ENCODE data around the gene CD37.
A peak's percentile ranks its signal among the peaks of the same experiment; 100 is the strongest.
"Not testable (repeated sequence)": the region's sequence is repeated elsewhere in the genome, so short reads cannot be mapped to it uniquely, and the experiment has no call there.

Gene CD37

GRCh38 chr19:49326165-49326704 is 9.0 kb upstream of the CD37 start:
- no peaks in the 10 kb centered on the region for H3K4me1 ChIP-seq (ENCODE audit: control insufficient read depth in 1 of 2, insufficient read depth in 1 of 2, low read depth in 1 of 2, low read length in 1 of 2)
- no peak for TF ChIP-seq CTCF (IDR thresholded peaks at IDR 0.05)
- H3K27me3 ChIP-seq = no peaks in the 10 kb centered on the region
- H3K9me3 ChIP-seq = no peaks in the 10 kb centered on the region
- H3K4me3 ChIP-seq (ENCODE audit: low read depth in 1 of 2, low read length in 1 of 2) = no peak overlapping the region
- peaks cover 3% of the 10 kb centered on the region for H3K36me3 ChIP-seq
- H3K27ac ChIP-seq = no peak overlapping the region

- H3K36me3 ChIP-seq = no peaks in the 10 kb centered on the region
- TF ChIP-seq CTCF (IDR thresholded peaks at IDR 0.05) = peak; percentile 80
- no peak overlapping the region for H3K4me3 ChIP-seq (ENCODE audit: low read depth in 1 of 2, low read length in 1 of 2)
- H3K27ac ChIP-seq = no peak overlapping the region
- H3K9me3 ChIP-seq = no peaks in the 10 kb centered on the region
- peaks cover 16 to 17% of the 10 kb centered on the region in 2 experiments for H3K4me1 ChIP-seq (ENCODE audit: control insufficient read depth in 1 of 2, insufficient read depth in 1 of 2, low read depth in 1 of 2, low read length in 1 of 2)
- no peaks in the 10 kb centered on the region for H3K27me3 ChIP-seq
Measured at GRCh38 chr19:49327878-49328544, 7.2 kb upstream of the CD37 start.

- no peak overlapping the region for H3K4me3 ChIP-seq (ENCODE audit: low read depth in 1 of 2, low read length in 1 of 2)
- no peaks in the 10 kb centered on the region for H3K27me3 ChIP-seq
- H3K27ac ChIP-seq = no peak overlapping the region
- no peak for TF ChIP-seq CTCF (IDR thresholded peaks at IDR 0.05)
- H3K9me3 ChIP-seq = no peaks in the 10 kb centered on the region
- no peaks in the 10 kb centered on the region for H3K36me3 ChIP-seq
- H3K4me1 ChIP-seq (ENCODE audit: control insufficient read depth in 1 of 2, insufficient read depth in 1 of 2, low read depth in 1 of 2, low read length in 1 of 2) = peaks cover 23 to 24% of the 10 kb centered on the region in 2 experiments
Measured at GRCh38 chr19:49328741-49329140, 6.5 kb upstream of the CD37 start.

GRCh38 chr19:49331187-49331586 is 4.0 kb upstream of the CD37 start:
- Histone ChIP-seq H3K4me1 (ENCODE audit: control insufficient read depth in 1 of 2, insufficient read depth in 1 of 2, low read depth in 1 of 2, low read length in 1 of 2) (peaks cover 45 to 46% of the 10 kb centered on the region in 2 experiments), H3K27ac (peak overlapping the region; percentile 94)
- not testable (repeated sequence) for H3K4me3 ChIP-seq (ENCODE audit: low read depth in 1 of 2, low read length in 1 of 2); H3K27me3 ChIP-seq; H3K9me3 ChIP-seq; H3K36me3 ChIP-seq

- Histone ChIP-seq H3K4me3 (ENCODE audit: low read depth in 1 of 2, low read length in 1 of 2) (no peak overlapping the region), H3K27me3 (no peaks in the 10 kb centered on the region), H3K9me3 (no peaks in the 10 kb centered on the region), H3K4me1 (ENCODE audit: control insufficient read depth in 1 of 2, insufficient read depth in 1 of 2, low read depth in 1 of 2, low read length in 1 of 2) (peaks cover 50 to 51% of the 10 kb centered on the region in 2 experiments), H3K27ac (peak overlapping the region; percentile 94), H3K36me3 (no peaks in the 10 kb centered on the region)
- TF ChIP-seq CTCF (IDR thresholded peaks at IDR 0.05) = no peak
Measured at GRCh38 chr19:49331616-49332055, 3.6 kb upstream of the CD37 start.

GRCh38 chr19:49332691-49333417 is 2.4 kb upstream of the CD37 start:
- Histone ChIP-seq H3K4me1 (ENCODE audit: control insufficient read depth in 1 of 2, insufficient read depth in 1 of 2, low read depth in 1 of 2, low read length in 1 of 2) (peaks cover 58 to 62% of the 10 kb centered on the region in 2 experiments), H3K27ac (peak overlapping the region; percentile 94), H3K4me3 (ENCODE audit: low read depth in 1 of 2, low read length in 1 of 2) (peak overlapping the region; percentile 83 to 96), H3K36me3 (peaks cover 12% of the 10 kb centered on the region)
- H3K27me3 ChIP-seq, H3K9me3 ChIP-seq: not testable (repeated sequence)
